WTC11 (cell line): Measurements from ENCODE around the gene PRIM2. TPM values are rescaled to one million over a fixed set of nuclear protein-coding genes. Genes with fewer than 3 reads are reported as not detected.
"Not testable (repeated sequence)": the region's sequence is repeated elsewhere in the genome, so short reads cannot be mapped to it uniquely, and the experiment has no call there.

Experiments
- ATAC-seq: fragments of 200-7000 bp; cut with Tn5 transposase; 2 replicates; pipeline ENCODE4 v1.10.0; 2021; ENCODE audit warnings: mild to moderate bottlenecking, moderate library complexity
- CTCF ChIA-PET: fragments of 300-600 bp; sonication (Branson Sonifier 250); formaldehyde crosslinking; loops from one replicate; lab custom pipeline; 2021; ENCODE audit warnings: antibody characterized with exemption; lab: Charles Lee
- POLR2A ChIA-PET: fragments of 350-600 bp; sonication (Branson Sonifier 250); formaldehyde crosslinking; loops from one replicate; lab custom pipeline; 2021; ENCODE audit warnings: antibody characterized with exemption; lab: Charles Lee
- DNase-seq: peaks from one replicate; pipeline ENCODE4 v3.0.0; 2021; ENCODE audit warnings: low spot score
- H3K27ac Mint-ChIP-seq: 2 replicates; pipeline ENCODE4 v1.8.0; 2021; ENCODE audit warnings: mixed read lengths
- H3K27me3 Mint-ChIP-seq: 2 replicates; pipeline ENCODE4 v1.8.0; 2021; ENCODE audit warnings: low read depth, mild to moderate bottlenecking, moderate library complexity, mixed read lengths
- H3K36me3 Mint-ChIP-seq: 2 replicates; pipeline ENCODE4 v1.8.0; 2021; ENCODE audit warnings: mixed read lengths
- H3K4me1 Mint-ChIP-seq: 2 replicates; pipeline ENCODE4 v1.8.0; 2022; ENCODE audit warnings: mixed read lengths
- H3K4me3 Mint-ChIP-seq: 2 replicates; pipeline ENCODE4 v1.8.0; 2021; ENCODE audit warnings: mild to moderate bottlenecking, moderate library complexity, mixed read lengths
- H3K9me3 Mint-ChIP-seq: 2 replicates; pipeline ENCODE4 v1.8.0; 2021; ENCODE audit warnings: mixed read lengths
- SP1 ChIP-seq: sonication (generic); formaldehyde crosslinking; conservative IDR thresholded peaks from 2 replicates; pipeline ENCODE4 v1.8.1; 2022; ENCODE audit warnings: missing genetic modification reagents
- TEAD1 ChIP-seq: sonication (generic); formaldehyde crosslinking; IDR thresholded peaks from 2 replicates; pipeline ENCODE4 v1.8.0; 2022; ENCODE audit warnings: mild to moderate bottlenecking, missing genetic modification reagents
- ZNF423 ChIP-seq: fragments of 250-450 bp; sonication (Bioruptor Pico); IDR thresholded peaks from 2 replicates; pipeline ENCODE4 v2.1.2; 2022; ENCODE audit warnings: mild to moderate bottlenecking, moderate library complexity
- total RNA-seq: library from RNA; stranded (reverse); gene quantifications from 3 replicates; pipeline ENCODE4 v1.2.3, GENCODE V29; 2021

The PRIM2 gene
- total RNA-seq, 1 experiment from 2014 or later, result 42.2 TPM

GRCh38 chr6:57515845-57516244 is 198.4 kb downstream of the PRIM2 start:
- POLR2A ChIA-PET, result not testable (repeated sequence)

GRCh38 chr6:57516776-57517175 is 199.3 kb downstream of the PRIM2 start:
- CTCF ChIA-PET, DNase-seq, POLR2A ChIA-PET, H3K36me3 Mint-ChIP-seq, H3K9me3 Mint-ChIP-seq, ATAC-seq, H3K27me3 Mint-ChIP-seq, H3K4me3 Mint-ChIP-seq: not testable (repeated sequence)
- Mint-ChIP-seq H3K27ac (peak overlapping the region; percentile 85; the same call in 1 of the 2 replicates), H3K4me1 (peaks cover 60% of the 10 kb centered on the region)

More at GRCh38 chr6:57515845-57516244, 198.4 kb downstream of the PRIM2 start:
- H3K4me3 Mint-ChIP-seq, H3K27me3 Mint-ChIP-seq, H3K36me3 Mint-ChIP-seq, DNase-seq, H3K9me3 Mint-ChIP-seq, CTCF ChIA-PET: not testable (repeated sequence)
- Mint-ChIP-seq H3K4me1 (peaks cover 59% of the 10 kb centered on the region), H3K27ac (peak overlapping the region; percentile 74)
- ATAC-seq, result peak; percentile 78

GRCh38 chr6:57519198-57519597 is 201.8 kb downstream of the PRIM2 start:
- H3K9me3 Mint-ChIP-seq, CTCF ChIA-PET, H3K27me3 Mint-ChIP-seq, ATAC-seq, H3K36me3 Mint-ChIP-seq, POLR2A ChIA-PET: not testable (repeated sequence)
- peak overlapping the region; percentile 99 for H3K27ac Mint-ChIP-seq
- peaks cover 69% of the 10 kb centered on the region for H3K4me1 Mint-ChIP-seq
- TF ChIP-seq SP1 (CRISPR knock-in tag) (0 out of 2 replicates have a peak, but pooled peaks have one; percentile 29), TEAD1 (peak; percentile 86; the same call in 1 of the 2 replicates), ZNF423 (CRISPR knock-in tag) (peak; percentile 71; the same call in 1 of the 2 replicates)
- H3K4me3 Mint-ChIP-seq, result peak overlapping the region; percentile 63
- peak; percentile 63 for DNase-seq

- H3K36me3 Mint-ChIP-seq, H3K4me3 Mint-ChIP-seq, CTCF ChIA-PET, ATAC-seq, POLR2A ChIA-PET, H3K27ac Mint-ChIP-seq, H3K9me3 Mint-ChIP-seq, DNase-seq, H3K27me3 Mint-ChIP-seq: not testable (repeated sequence)
- H3K4me1 Mint-ChIP-seq, result peaks cover 67% of the 10 kb centered on the region
Measured at GRCh38 chr6:57521085-57521484, 203.7 kb downstream of the PRIM2 start.

- H3K27me3 Mint-ChIP-seq, H3K9me3 Mint-ChIP-seq, H3K27ac Mint-ChIP-seq, H3K4me3 Mint-ChIP-seq, DNase-seq, ATAC-seq, CTCF ChIA-PET, POLR2A ChIA-PET, H3K36me3 Mint-ChIP-seq: not testable (repeated sequence)
- peaks cover 59% of the 10 kb centered on the region for H3K4me1 Mint-ChIP-seq
Measured at GRCh38 chr6:57523221-57523620, 205.8 kb downstream of the PRIM2 start.

GRCh38 chr6:57529755-57530154 is 212.3 kb downstream of the PRIM2 start:
- H3K36me3 Mint-ChIP-seq, DNase-seq, H3K4me3 Mint-ChIP-seq, H3K27me3 Mint-ChIP-seq, ATAC-seq, H3K9me3 Mint-ChIP-seq, POLR2A ChIA-PET, CTCF ChIA-PET, H3K27ac Mint-ChIP-seq: not testable (repeated sequence)
- H3K4me1 Mint-ChIP-seq, result peaks cover 43% of the 10 kb centered on the region

- ATAC-seq, H3K27me3 Mint-ChIP-seq, H3K9me3 Mint-ChIP-seq, H3K27ac Mint-ChIP-seq, H3K36me3 Mint-ChIP-seq, DNase-seq, H3K4me3 Mint-ChIP-seq, CTCF ChIA-PET, POLR2A ChIA-PET: not testable (repeated sequence)
- H3K4me1 Mint-ChIP-seq, result peaks cover 31% of the 10 kb centered on the region
Measured at GRCh38 chr6:57532660-57533059, 215.2 kb downstream of the PRIM2 start.

GRCh38 chr6:57535121-57535520 is 217.7 kb downstream of the PRIM2 start:
- H3K36me3 Mint-ChIP-seq, H3K27me3 Mint-ChIP-seq, H3K9me3 Mint-ChIP-seq, DNase-seq, CTCF ChIA-PET, H3K4me3 Mint-ChIP-seq, H3K27ac Mint-ChIP-seq, POLR2A ChIA-PET, ATAC-seq: not testable (repeated sequence)
- H3K4me1 Mint-ChIP-seq, result peaks cover 30% of the 10 kb centered on the region

- DNase-seq, H3K4me3 Mint-ChIP-seq, POLR2A ChIA-PET, H3K36me3 Mint-ChIP-seq, H3K9me3 Mint-ChIP-seq, H3K27me3 Mint-ChIP-seq, CTCF ChIA-PET, H3K27ac Mint-ChIP-seq: not testable (repeated sequence)
- peak; percentile 80 for ATAC-seq
- H3K4me1 Mint-ChIP-seq, result peaks cover 33% of the 10 kb centered on the region
Measured at GRCh38 chr6:57535994-57536393, 218.6 kb downstream of the PRIM2 start.

- Mint-ChIP-seq H3K36me3 (peaks cover 11% of the 10 kb centered on the region), H3K4me1 (peaks cover 32% of the 10 kb centered on the region)
- H3K9me3 Mint-ChIP-seq, DNase-seq, H3K27ac Mint-ChIP-seq, POLR2A ChIA-PET, ATAC-seq, H3K4me3 Mint-ChIP-seq, H3K27me3 Mint-ChIP-seq, CTCF ChIA-PET: not testable (repeated sequence)
Measured at GRCh38 chr6:57537916-57538315, 220.5 kb downstream of the PRIM2 start.

- DNase-seq, H3K4me3 Mint-ChIP-seq, H3K27ac Mint-ChIP-seq, POLR2A ChIA-PET, H3K36me3 Mint-ChIP-seq, H3K4me1 Mint-ChIP-seq, H3K9me3 Mint-ChIP-seq, CTCF ChIA-PET, H3K27me3 Mint-ChIP-seq: not testable (repeated sequence)
- ATAC-seq, result peak; percentile 97
Measured at GRCh38 chr6:57551961-57552360, 234.5 kb downstream of the PRIM2 start.

- H3K27ac Mint-ChIP-seq, CTCF ChIA-PET, H3K36me3 Mint-ChIP-seq, H3K9me3 Mint-ChIP-seq, H3K4me1 Mint-ChIP-seq, H3K4me3 Mint-ChIP-seq, ATAC-seq, POLR2A ChIA-PET, DNase-seq, H3K27me3 Mint-ChIP-seq: not testable (repeated sequence)
Measured at GRCh38 chr6:57557855-57558254, 240.4 kb downstream of the PRIM2 start.
